Mesothelial cell of epicardium (in vitro differentiated cells): ENCODE data around the gene LRRC3C. TPM values are rescaled to one million over a fixed set of nuclear protein-coding genes. Genes with fewer than 3 reads are reported as not detected.

Experiments used
- DNase-seq, 2 experiments: peaks; one replicate each; pipeline ENCODE4 v3.0.0; 2021; ENCODE audit warnings: low spot score in 2 of 2; ENCODE audit not compliant: unreplicated experiment in 2 of 2
- H3K27ac Mint-ChIP-seq: 2 replicates; pipeline ENCODE4 v1.8.0; 2021; ENCODE audit warnings: mixed read lengths
- H3K27me3 Mint-ChIP-seq: 2 replicates; pipeline ENCODE4 v1.8.0; 2021; ENCODE audit warnings: low read depth, mixed read lengths
- H3K36me3 Mint-ChIP-seq: 2 replicates; pipeline ENCODE4 v1.8.0; 2021; ENCODE audit warnings: mixed read lengths
- H3K4me1 Mint-ChIP-seq: 2 replicates; pipeline ENCODE4 v1.8.0; 2021; ENCODE audit warnings: mixed read lengths
- H3K4me3 Mint-ChIP-seq: 2 replicates; pipeline ENCODE4 v1.8.0; 2021; ENCODE audit warnings: mild to moderate bottlenecking, moderate library complexity, mixed read lengths
- H3K9me3 Mint-ChIP-seq: 2 replicates; pipeline ENCODE4 v1.8.0; 2021; ENCODE audit warnings: mixed read lengths
- CTCF ChIP-seq: fragments of 200-600 bp; sonication (generic); IDR thresholded peaks from one replicate; pipeline ENCODE4 v1.5.0; 2021; ENCODE audit warnings: antibody characterized with exemption; ENCODE audit not compliant: unreplicated experiment
- total RNA-seq: library from RNA; stranded (reverse); gene quantifications from 3 replicates; pipeline ENCODE4 v1.2.1, GENCODE V29; 2021

Gene LRRC3C
- total RNA-seq, 1 donor from 2014 or later, result not detected

GRCh38 chr17:39929646-39930407, 2.3 kb downstream of the LRRC3C start:
- Mint-ChIP-seq H3K36me3 (no peaks in the 10 kb centered on the region), H3K4me3 (no peak overlapping the region), H3K4me1 (peaks cover 35% of the 10 kb centered on the region), H3K27ac (no peak overlapping the region), H3K27me3 (no peaks in the 10 kb centered on the region), H3K9me3 (no peaks in the 10 kb centered on the region)
- no peak for TF ChIP-seq CTCF
- DNase-seq, result no peak

- Mint-ChIP-seq H3K36me3 (no peaks in the 10 kb centered on the region), H3K27me3 (no peaks in the 10 kb centered on the region), H3K4me3 (no peak overlapping the region), H3K27ac (no peak overlapping the region), H3K4me1 (peaks cover 4% of the 10 kb centered on the region), H3K9me3 (no peaks in the 10 kb centered on the region)
- TF ChIP-seq CTCF, result no peak
- DNase-seq, result no peak
Measured at GRCh38 chr17:39933912-39934311, 6.4 kb downstream of the LRRC3C start.

DNA sequence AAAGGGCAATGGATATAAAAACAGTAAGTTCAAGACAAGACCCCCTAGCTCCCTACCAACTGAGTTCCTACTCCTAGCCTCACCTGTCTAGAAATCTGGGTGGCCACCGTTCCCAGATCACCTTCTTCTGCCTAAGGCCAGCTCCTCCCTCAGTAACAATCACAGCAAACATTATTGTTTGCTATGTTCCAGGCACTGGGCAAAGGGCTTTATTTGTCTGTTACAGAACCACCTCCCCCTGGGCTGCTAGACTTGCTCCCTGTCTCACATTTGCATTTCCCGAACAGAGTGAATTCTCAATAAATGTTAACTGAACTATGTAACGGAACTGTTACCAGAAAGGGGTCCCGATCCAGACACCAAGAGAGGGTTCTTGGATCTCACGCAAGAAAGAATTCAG, 6.8 kb downstream of the LRRC3C start:
- no peak overlapping the region for H3K27ac Mint-ChIP-seq
- H3K36me3 Mint-ChIP-seq, result no peaks in the 10 kb centered on the region
- DNase-seq, result no peak
- no peaks in the 10 kb centered on the region for H3K9me3 Mint-ChIP-seq
- no peaks in the 10 kb centered on the region for H3K27me3 Mint-ChIP-seq
- H3K4me3 Mint-ChIP-seq, result no peak overlapping the region
- peaks cover 5% of the 10 kb centered on the region for H3K4me1 Mint-ChIP-seq
- no peak for TF ChIP-seq CTCF

DNA sequence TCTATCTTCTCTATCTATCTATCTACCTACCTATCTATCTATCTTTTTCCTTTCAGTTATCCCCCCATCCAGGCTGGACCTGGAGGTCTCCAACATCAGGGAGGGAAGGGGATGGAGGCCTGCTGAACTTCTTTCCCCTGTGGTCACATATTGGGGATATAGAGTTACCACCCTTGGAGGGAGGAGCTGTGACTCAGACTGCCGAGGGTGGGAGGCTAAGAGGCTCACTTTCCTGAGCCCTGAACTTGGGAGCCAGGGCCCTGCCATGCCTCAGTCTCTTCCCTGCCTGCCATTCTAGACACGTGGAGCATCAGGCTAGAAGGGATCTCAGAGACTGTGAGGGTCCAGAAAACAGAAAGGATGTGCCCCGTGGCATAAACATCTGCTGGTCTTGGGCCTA, 8.4 kb downstream of the LRRC3C start:
- Mint-ChIP-seq H3K9me3 (no peaks in the 10 kb centered on the region), H3K27me3 (no peaks in the 10 kb centered on the region), H3K27ac (no peak overlapping the region), H3K4me3 (no peak overlapping the region), H3K36me3 (no peaks in the 10 kb centered on the region), H3K4me1 (peaks cover 14% of the 10 kb centered on the region)
- DNase-seq, result no peak
- no peak for TF ChIP-seq CTCF

- Mint-ChIP-seq H3K4me3 (no peak overlapping the region), H3K27me3 (peaks cover 4% of the 10 kb centered on the region), H3K9me3 (no peaks in the 10 kb centered on the region), H3K4me1 (peaks cover 14% of the 10 kb centered on the region), H3K27ac (no peak overlapping the region), H3K36me3 (no peaks in the 10 kb centered on the region)
- DNase-seq, result no peak
- no peak for TF ChIP-seq CTCF
Measured at GRCh38 chr17:39937447-39937846, 9.9 kb downstream of the LRRC3C start.
